ENCODE results near the gene TAOK1.
A peak's percentile ranks its signal among the peaks of the same experiment; 100 is the strongest.
"Not testable (repeated sequence)": the region's sequence is repeated elsewhere in the genome, so short reads cannot be mapped to it uniquely, and the experiment has no call there.

Gene TAOK1

DNA sequence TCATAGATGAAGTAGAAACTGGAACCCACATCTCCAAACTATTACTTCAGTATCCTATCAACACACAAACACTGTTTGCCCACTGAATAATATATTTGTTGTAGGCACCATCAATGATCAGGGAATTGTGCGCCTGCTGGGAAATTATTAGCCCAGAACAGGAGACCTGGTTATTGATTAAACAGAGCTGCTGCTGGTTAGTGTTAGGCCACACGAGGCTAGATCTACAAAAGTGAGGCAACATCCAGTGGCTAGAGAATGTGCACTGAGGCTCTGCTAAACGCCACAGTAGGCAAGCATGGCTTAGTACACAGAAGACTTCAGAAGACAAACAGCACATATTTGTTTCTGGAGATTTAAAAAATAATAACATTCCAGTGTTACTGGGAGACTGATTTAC lies 165.7 kb downstream of the TAOK1 start:
- no peak for DNase-seq

DNA sequence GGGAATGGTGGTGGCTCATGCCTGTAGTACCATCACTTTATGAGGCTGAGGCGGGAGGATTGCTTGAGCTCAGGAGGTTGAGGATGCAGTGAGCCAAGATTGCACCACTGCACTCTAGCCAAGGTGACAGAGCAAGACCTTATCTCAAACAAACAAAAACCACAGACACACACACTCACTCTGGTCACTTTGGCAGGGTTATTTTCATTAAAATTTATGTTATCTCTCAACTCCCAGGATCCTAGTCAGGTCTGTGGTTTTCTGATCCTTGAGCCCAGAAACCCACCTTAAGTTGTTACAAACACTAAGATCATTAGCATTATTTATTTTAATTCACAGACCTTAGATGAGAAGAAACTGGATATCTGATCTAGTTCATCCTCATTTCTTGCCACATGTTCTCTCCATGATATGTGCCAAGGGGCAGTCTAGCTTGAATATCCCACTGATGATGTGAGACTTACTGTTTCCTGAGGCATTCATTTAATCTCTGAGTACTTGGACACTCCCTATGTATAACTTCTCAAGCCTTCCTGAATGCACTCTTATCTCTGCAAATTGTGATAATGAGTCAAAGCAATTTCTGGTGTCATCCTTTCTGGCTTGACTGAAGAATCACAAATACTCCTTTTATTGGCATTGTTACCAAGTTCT lies 167.0 kb downstream of the TAOK1 start:
- no peak for DNase-seq

DNA sequence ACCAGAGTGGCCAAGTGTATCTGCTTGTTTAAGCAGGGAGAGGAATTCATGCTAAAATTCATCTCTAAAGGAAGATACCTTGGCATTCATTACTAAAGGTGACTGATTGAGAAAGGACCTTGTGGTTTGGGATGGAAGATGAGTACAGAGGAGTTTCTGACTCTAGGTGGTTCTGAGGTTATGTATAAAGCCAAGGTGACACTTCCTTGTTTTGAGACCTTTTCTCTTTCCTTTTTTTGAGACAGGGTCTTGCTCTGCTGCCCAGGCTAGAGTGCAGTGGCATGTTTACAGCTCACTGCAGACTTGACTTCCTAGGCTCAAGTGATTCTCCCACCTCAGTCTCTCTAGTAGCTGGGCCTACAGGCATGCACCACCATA lies 167.6 kb downstream of the TAOK1 start:
- no peak for DNase-seq

DNA sequence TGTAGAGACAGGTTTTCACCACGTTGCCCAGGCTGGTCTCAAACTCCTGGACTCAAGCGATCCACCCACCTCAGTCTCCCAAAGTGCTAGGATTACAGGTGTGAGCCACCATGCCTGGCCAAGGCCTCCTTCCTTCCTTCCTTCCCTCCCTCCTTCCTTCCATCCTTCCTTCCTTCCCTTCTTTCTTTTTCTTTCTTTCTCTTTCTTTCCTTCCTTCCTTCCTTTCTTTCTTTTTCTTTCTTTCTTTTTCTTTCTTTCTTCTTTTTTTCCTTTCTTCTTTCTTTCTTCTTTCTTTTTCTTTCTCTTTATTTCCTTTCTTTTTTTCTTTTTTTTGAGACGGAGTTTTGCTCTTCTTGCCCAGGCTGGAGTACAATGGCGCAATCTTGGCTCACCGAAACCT lies 168.0 kb downstream of the TAOK1 start:
- not testable (repeated sequence) for DNase-seq

DNA sequence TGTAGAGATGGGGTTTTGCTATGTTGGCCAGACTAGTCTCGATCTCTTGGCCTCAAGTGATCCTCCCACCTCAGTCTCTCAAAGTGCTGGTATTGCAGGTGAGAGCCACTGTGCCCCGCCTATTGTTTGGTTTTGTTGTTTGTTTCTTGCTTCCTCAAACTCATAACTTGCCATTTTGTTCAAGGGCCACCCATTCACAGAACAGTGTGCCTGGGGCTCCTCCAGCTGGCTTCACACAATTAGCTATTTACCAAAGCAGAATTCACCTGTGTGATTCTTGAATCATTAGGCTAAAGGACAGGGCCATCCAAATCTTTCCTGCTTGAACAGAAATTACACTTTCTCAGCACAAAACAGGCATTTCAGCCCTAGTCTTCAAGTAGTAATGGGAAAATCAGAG lies 169.5 kb downstream of the TAOK1 start:
- no peak for DNase-seq

DNA sequence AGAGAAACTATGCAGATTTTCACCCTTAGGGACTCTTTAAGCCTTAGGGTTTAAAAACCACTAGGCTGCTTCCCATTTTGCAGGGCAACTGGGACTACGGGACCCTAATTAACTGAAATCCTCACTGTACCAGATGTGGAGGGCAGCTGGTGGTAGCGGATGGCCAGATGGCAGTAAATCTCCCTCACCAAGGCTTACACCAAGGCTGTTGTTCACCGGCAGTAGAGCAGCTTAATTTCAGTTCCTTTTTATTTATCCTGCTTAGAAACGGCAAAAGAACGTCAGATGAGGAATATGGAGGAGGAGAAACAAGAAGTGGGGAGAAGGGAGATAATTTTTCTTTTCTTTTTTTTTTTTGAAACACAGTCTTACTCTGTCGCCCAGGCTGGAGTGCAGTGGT lies 170.2 kb downstream of the TAOK1 start:
- DNase-seq = no peak

DNA sequence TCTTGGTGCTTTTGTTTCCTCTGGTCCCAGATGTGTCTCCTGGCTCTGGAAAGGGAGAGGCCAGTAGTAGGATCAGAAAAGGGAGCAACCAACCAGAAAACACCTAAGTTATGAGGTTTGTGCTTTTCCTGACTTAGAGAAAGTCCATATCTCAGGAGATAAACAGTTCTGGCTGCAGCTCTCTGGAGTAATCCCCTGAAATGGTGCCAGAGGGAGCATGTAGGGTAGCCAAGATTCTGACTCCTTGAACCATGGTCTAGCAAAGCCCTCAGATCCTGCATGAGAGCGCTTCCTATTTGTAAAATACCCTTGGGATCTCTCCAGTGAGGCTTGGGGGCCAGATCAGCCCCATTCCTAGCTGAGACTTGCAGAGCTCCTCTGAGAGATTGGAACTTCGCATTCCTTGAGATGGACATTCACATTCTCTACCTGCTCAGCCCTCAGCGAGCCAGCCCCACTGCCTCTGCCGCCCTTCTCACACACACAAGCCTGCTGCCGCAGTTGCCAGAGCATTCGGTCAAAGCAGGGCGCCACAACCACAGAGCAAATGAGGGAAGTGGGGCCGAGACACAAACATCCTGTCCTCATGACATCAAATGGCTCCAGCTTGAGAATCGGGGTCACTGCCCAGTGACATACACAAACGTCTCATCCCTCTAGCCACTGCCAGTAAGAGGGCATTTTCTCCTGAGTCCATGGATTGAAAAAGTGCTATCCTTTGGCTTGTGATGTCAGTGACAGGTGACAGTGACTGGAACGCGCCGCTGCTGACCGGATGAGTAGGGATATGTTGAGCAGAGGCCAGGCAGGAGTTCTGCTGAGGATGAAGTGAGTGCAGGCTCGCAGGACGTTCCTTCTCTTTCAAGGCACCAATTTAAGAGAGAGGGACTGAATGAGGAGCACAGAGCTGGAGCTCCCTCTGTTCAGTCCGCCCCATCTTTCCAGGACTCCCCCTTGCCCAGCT lies 171.7 kb downstream of the TAOK1 start:
- DNase-seq = no peak

DNA sequence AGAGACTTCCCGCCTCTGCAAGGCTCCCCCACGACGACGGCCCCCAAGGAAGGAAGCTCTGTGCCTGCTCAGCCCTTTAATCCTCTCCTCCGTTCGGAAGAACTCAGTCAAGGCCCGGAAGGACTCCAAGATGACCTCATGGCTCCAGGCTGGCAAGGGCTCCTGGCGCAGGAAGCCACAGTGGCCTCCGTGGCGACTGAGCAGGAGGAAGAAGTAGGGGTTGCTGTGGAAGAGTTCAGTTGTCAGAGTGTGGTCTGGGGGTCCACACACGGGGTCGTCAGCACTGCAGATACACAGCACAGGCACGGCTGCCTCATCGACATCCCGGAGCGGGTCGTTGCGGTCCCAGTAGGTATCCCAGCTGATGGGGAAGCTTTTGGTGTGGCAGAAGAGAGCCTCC lies 172.5 kb downstream of the TAOK1 start:
- DNase-seq = no peak

DNA sequence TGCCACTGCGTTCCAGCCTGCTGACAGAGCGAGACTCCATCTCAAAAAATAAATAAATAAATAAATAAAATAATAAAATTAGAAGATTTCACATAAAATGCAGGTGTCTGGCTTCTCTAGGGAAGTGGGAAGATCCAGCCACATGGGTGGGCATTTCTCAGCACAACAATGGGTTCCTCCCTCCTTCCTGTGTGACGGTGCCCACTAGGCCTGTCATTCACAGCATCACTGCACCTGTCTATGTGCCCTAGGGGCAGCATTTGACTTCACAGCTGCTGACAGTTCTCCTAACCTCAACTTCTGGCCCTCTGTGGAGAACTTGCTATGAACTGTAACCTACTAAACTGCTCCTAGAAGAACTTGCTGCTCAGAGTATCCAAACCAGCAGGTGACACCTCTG lies 173.7 kb downstream of the TAOK1 start:
- no peak for DNase-seq

DNA sequence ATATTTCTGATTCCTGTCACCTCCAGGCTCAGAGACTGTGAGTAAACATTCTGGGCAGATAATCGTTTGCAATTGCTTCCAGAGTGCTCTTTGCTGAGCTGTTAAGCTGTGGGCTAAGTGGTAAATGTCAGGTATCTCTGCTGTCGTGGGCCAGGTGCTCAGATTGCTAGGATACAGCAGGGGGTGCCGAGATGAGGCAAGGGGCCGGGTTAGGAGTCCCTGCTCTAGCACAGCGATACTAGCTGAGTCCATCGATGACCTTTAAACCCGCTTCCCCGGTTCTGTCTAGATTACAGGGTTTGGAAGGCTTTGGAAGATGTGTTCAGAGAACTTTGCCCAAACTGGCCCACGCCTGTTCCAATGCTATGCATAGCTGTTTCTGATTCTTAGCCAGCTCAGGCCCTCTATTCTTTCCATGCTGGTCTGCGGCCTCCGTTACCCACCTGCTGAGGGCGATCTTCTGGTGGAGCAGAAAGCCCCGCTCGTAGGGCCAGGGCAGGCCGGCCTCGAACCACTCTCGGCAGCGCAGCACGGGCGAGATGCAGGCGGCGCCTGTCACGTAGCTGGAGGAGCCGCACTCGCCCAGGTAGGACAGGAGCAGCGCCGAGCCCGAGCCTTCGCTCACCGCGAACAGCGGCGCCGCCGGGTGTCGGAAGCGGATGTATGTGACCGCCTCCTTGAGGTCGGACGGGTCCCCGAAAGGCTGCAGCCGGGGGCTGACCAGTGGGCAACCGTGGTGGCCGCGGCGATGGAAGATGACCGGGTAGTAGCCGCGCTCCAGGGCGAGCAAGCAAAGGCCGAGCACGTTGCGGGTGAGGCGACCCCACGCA lies 175.7 kb downstream of the TAOK1 start:
- peak; percentile 83 for DNase-seq

DNA sequence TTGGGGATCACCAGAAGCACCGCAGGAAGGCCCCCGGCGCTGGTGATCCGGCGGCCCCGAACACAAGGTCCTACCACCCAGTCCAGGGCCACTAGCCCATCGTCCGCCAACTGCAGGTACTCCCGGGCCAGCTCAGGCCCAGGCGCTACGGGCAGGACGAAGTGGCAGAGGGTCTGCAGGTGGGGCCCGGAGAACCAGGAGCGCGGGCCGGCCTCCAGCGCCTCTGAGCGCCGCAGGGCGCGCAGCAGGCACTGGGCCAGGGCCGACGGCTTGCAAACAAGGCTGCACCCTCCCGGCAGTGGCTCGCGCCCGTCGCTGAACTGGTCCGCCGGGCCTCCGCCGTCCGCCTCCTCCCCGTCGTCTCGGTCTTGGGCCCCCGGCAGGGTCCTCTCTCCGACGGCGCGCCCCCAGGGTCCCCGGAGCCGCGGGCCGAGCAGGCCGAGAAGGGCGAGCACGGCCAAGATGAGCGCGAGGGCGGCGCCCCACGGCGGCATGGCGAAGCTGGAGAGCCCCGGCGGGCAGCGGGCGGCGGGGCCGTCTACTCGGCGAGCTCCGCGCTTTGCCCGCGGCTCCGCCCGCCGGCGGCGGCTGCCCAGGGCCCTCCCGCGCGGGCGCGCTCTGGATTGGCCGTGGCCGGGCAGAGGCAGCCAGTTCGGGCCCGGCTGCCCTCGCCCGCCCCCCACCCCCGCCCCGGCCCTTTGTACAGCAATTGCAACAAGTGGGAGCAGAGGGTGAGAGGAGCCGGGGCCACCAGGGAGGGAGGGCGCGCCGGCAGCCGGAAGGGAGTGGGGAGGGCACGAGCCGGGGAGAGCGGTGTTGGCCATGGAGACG lies 176.5 kb downstream of the TAOK1 start, which contains the start of gene ABHD15:
Gene ABHD15 (minus strand): TSS at position 565 of the 831 bp plus-strand sequence. CDS start 71 bp downstream, at position 494.
- DNase-seq = peak; percentile 84

DNA sequence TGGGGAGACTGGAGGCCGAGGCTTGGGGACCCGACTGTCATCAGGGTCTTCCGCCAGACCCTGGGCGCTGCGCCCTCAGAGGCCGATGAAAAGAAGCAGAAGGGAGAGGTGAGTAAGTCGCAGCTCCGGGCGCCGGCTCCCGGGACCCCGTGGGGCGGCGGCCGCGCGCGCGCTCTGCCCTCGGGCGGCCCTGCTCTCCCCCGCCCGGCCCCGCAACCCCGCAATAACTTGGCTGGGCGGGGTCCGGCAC lies 177.1 kb downstream of the TAOK1 start:
- no peak for DNase-seq

DNA sequence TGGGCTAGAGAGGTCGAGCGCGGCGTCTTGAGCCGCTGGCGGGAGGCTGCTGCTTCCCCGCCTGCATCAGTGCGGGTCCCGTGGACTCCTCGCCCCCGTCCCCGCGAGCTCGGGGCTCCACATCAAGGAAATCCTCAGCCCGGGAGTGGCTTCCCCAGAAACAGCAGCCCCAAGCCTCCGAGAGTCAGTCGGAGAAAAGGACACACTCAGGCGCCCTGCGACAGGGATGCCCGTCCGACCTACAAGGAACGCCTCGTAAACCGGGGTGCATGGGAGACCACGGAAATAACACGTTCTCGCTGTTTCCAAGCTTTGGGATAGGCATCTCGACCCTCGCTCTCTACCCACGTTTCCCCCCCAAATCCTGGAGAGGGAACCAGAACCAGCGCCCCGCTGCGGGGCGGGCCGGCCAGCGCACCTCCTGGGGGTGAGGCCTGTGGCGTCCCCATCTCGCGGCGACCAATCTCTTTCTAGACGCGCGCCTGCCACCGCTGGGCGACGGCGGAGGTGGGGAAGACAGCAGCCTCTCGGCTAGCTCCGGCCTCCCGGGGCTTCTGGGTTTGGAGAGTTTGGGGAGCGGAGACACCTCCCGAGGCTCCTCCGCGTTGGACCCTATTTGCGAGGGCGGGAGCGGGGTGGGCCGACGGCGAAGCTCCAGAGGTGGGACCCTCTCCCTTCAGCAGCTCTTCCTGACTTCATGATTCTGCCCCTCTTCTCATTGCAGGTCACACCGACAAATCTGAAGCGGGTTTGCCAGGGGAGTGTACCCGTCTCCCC lies 177.6 kb downstream of the TAOK1 start:
- peak; percentile 88 for DNase-seq

DNA sequence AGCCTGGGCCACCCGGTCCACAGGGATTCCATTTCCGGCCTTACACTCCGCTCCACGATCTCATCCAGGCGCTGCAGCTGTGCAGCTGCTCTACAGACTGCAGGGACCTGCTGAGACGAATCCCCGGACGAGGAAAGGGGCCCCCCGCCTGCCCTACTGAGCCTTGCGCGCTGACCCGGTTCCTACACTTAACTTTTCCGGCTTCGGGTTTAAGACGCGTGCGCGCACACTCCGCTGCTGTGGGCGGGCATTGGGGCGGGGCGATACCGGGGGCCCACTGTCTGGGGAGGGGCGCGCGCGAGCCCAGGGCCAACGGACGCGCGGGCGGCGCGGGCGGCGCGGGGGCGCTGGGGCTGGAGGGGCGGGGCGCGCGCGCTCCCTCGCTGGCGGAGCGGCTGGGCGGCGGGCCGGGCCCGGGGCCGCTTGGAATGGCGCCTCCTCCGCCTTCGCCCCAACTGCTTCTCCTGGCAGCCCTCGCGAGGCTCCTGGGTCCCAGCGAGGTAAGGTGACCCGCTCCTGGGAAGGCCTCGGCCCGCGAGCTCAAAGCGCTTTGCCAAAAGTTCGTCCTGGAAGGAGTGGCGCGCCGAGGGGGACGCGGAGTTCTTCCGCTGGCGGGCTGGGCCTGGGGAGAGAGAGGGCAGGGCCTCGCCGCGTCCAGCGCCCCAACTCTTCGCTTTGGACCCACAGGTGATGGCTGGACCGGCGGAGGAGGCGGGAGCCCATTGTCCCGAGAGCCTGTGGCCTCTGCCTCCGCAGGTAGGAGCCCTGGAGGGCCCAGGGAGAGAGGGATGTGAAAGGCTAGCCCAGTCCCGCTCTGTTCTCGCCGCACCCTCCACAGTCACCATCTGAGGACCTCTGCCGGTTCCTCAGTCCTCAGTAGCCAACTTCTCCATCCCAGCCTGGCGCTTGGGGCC lies 178.4 kb downstream of the TAOK1 start, which contains the start of gene TP53I13:
Gene TP53I13 (plus strand): TSS at position 371 of the 914 bp plus-strand sequence. CDS start 58 bp downstream, at position 429.
- DNase-seq = peak; percentile 92

DNA sequence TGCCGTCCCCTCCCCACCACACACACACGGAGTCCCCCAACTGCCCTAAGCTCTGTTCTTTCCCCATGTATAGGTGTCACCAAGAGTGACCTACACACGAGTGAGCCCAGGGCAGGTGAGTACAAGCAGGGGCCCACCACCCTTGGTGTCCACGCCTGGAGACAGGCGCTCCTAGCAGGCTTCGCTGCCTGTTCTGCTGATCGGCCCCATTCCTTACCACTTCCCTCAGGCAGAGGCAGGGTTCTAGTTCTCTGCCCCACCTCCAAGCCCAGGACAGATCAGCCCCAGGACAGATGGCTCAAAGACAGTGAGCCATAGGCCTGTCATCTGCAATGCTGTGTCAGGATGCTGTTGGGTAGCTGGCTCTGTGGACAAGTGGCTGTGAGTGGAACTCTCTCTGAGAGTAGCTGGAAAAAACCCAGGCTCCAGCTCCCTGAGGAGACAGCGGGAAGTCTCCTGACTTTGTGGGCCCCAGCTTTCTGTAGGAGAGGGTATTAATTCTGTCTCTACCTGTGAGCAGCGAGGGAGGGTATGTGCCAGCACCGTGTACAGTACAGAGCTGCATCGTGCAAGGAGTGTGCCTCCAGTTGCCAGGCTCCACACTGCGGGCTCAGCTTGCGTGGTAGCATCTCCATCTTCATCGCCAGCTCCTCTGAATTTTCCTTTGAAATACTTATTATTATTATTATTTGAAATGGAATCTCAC lies 179.2 kb downstream of the TAOK1 start:
- DNase-seq = no peak

DNA sequence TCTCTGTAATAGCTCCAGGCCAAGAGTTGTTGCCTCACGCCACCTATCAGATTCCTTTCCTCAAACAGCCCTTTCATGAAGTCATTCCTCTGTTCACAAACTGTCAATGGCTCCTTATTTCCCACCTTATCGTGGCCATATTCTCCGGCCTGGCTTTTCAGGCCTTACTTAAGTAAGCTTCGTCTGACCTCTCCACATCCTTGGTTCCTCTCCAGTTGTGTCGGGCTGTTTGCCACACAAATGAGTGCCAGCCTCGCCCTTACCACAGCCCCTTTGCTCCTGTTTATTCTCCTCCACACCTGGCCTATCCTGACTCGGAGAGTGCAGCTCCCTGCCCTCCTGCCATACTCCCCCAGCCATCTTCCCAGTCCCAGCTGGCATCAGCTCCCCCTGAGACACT lies 180.4 kb downstream of the TAOK1 start:
- DNase-seq = peak; percentile 40

DNA sequence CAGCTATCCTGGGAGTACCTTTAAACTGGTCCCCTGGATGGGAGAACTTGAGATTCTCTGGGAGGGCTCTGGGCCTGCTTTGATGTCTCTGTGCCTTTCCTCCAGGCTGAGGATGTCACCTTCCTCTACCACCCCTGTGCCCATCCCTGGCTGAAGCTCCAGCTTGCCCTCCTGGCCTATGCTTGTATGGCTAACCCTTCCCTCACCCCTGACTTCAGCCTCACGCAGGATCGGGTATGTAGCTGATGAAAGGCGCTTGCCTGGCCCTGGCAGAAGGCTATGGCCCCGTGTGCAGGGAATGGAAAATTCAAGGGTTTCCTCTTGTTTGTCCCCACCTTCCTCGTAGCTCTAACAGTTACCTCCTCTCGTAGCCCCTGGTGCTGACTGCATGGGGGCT lies 181.3 kb downstream of the TAOK1 start:
- no peak for DNase-seq

DNA sequence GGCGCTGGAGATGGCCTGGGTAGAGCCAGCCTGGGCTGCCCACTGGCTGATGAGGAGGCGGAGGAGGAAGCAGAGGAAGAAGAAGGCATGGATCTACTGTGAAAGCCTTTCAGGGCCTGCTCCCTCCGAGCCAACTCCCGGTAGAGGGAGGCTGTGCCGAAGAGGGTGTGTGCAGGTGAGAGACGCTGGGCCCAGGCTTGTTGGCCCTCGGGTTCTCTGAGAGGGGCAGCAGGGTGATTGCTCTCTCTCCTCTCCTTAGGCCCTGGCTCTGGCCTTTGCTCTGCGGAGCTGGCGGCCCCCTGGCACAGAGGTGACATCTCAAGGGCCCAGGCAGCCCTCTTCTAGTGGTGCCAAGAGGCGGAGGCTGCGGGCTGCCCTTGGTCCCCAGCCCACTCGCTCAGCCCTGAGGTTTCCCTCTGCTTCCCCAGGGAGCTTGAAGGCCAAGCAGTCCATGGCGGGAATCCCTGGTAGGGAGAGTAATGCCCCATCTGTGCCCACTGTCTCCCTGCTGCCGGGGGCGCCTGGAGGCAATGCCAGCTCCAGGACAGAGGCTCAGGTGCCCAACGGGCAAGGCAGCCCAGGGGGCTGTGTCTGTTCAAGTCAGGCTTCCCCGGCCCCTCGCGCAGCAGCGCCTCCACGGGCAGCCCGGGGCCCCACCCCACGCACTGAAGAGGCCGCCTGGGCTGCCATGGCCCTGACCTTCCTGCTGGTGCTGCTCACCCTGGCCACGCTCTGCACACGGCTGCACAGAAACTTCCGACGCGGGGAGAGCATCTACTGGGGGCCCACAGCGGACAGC lies 181.9 kb downstream of the TAOK1 start:
- no peak for DNase-seq

Measured in activated CD8-positive, alpha-beta memory T cell treated with anti-CD3 and anti-CD28 coated beads, Interleukin-2, amount 50 U/mL, for 48 hours (primary cell).